ENCODE measurements around the gene FSTL4. TPM values are rescaled to one million over a fixed set of nuclear protein-coding genes. Genes with fewer than 3 reads are reported as not detected.

FSTL4 gene
- polyA plus RNA-seq, 1 of the 3 experiments (the other 2 are of a cell fraction) = not detected

GRCh38 chr5:133531178-133531577, 81.2 kb downstream of the FSTL4 start (continued):
- TF ChIP-seq EP300 (IDR thresholded peaks at IDR 0.05; ENCODE audit: borderline replicate concordance in 1 of 2, low read depth in 1 of 2, low read length in 1 of 2) = no peak
- no peak for TF ChIP-seq MEF2A (IDR thresholded peaks at IDR 0.05; ENCODE audit: borderline replicate concordance, low read depth)
- TF ChIP-seq ZBTB33 (IDR thresholded peaks at IDR 0.05; ENCODE audit: borderline replicate concordance, low read depth) = no peak
- TF ChIP-seq POLR2AphosphoS5 (IDR thresholded peaks at IDR 0.05; ENCODE audit: low read depth, low read length) = no peak
- TF ChIP-seq MXI1 (IDR thresholded peaks at IDR 0.05; ENCODE audit: low read depth, low read length) = no peak
- TF ChIP-seq JUND (IDR thresholded peaks at IDR 0.05) = no peak
- no peak for TF ChIP-seq YY1 (IDR thresholded peaks at IDR 0.05; ENCODE audit: low read depth)
- no peak for TF ChIP-seq TCF12 (IDR thresholded peaks at IDR 0.05)

- Histone ChIP-seq H3K4me1 (ENCODE audit: control insufficient read depth in 1 of 2, insufficient read depth in 2 of 2, low read depth in 1 of 2, low read length in 1 of 2) (no peaks in the 10 kb centered on the region), H3K4me3 (ENCODE audit: low read depth in 2 of 2, low read length in 1 of 2) (no peak overlapping the region), H3K27me3 (ENCODE audit: insufficient read depth) (no peaks in the 10 kb centered on the region), H3K9me2 (no peaks in the 10 kb centered on the region), H3K9me3 (no peaks in the 10 kb centered on the region), H3K4me2 (no peak overlapping the region), H3K9ac (no peak overlapping the region), H3K36me3 (replicated peaks in 1 of 2; ENCODE audit: control insufficient read depth in 1 of 2, insufficient read depth in 2 of 2, low read length in 1 of 2) (no peaks in the 10 kb centered on the region), H3F3A (replicated peaks; ENCODE audit: insufficient read depth) (no peaks in the 10 kb centered on the region), H4K20me1 (ENCODE audit: insufficient read depth) (no peaks in the 10 kb centered on the region), H3K79me2 (ENCODE audit: insufficient read depth) (no peaks in the 10 kb centered on the region), H2AFZ (ENCODE audit: low read depth) (no peak overlapping the region), H3K27ac (ENCODE audit: low read depth in 2 of 2, low read length in 1 of 2) (no peak overlapping the region)
- ChIA-PET POLR2A (interaction anchor here (0.5 kb wide), 2 partner anchors 15 to 1177 kb away, joined by 3 to 4 read pairs; no protein-coding TSS in a partner anchor), CTCF (no interaction called here)
- 55% methylated on average over 6 of the region's 6 CpGs for WGBS (ENCODE audit: low lambda C conversion rate)
- no peak for TF ChIP-seq POLR2AphosphoS5 (IDR thresholded peaks at IDR 0.05; ENCODE audit: low read depth, low read length)
- TF ChIP-seq NFIC (IDR thresholded peaks at IDR 0.05; ENCODE audit: borderline replicate concordance) = no peak
- TF ChIP-seq GATA2 (CRISPR knock-in tag; IDR thresholded peaks at IDR 0.05) = no peak
- TF ChIP-seq RAD21 (IDR thresholded peaks at IDR 0.05; ENCODE audit: low read length) = no peak
- TF ChIP-seq ELF1 (IDR thresholded peaks at IDR 0.05) = no peak
- TF ChIP-seq RXRA (IDR thresholded peaks at IDR 0.05; ENCODE audit: borderline replicate concordance, low read depth) = no peak
- no peak for TF ChIP-seq EZH2phosphoT487 (IDR thresholded peaks at IDR 0.05; ENCODE audit: borderline replicate concordance, low read depth)
- TF ChIP-seq YY1 (IDR thresholded peaks at IDR 0.05; ENCODE audit: low read depth) = no peak
- no peak for TF ChIP-seq RFX5 (IDR thresholded peaks at IDR 0.05; ENCODE audit: low read length)
- DNase-seq = no peak
These were observed 82.1 kb downstream of the FSTL4 start for GRCh38 chr5:133530270-133530669.

GRCh38 chr5:133528841-133529240, 83.5 kb downstream of the FSTL4 start:
- no peak overlapping the region for H3K9ac ChIP-seq
- no peak overlapping the region for H3K27ac ChIP-seq (ENCODE audit: low read depth in 2 of 2, low read length in 1 of 2)
- CTCF ChIA-PET = interaction anchor here (1.1 to 1.5 kb wide), 2 partner anchors 12 to 105 kb away, joined by 4 read pairs; no protein-coding TSS in a partner anchor
- no peaks in the 10 kb centered on the region; the same call in 1 of the 2 replicates for H3K27me3 ChIP-seq (ENCODE audit: insufficient read depth)
- no peaks in the 10 kb centered on the region for H4K20me1 ChIP-seq (ENCODE audit: insufficient read depth)
- no peaks in the 10 kb centered on the region for H3K36me3 ChIP-seq (replicated peaks in 1 of 2; ENCODE audit: control insufficient read depth in 1 of 2, insufficient read depth in 2 of 2, low read length in 1 of 2)
- H2AFZ ChIP-seq (ENCODE audit: low read depth) = no peak overlapping the region
- no peak overlapping the region for H3K4me2 ChIP-seq
- 20% methylated on average over 4 of the region's 4 CpGs for WGBS (ENCODE audit: low lambda C conversion rate)
- H3K4me1 ChIP-seq (ENCODE audit: control insufficient read depth in 1 of 2, insufficient read depth in 2 of 2, low read depth in 1 of 2, low read length in 1 of 2) = peaks cover 0 to 2% of the 10 kb centered on the region in 2 experiments; a peak in 1 of 4 replicates
- no peak for DNase-seq
- H3K79me2 ChIP-seq (ENCODE audit: insufficient read depth) = no peaks in the 10 kb centered on the region
- H3K4me3 ChIP-seq (ENCODE audit: low read depth in 2 of 2, low read length in 1 of 2) = no peak overlapping the region
- H3F3A ChIP-seq (replicated peaks; ENCODE audit: insufficient read depth) = no peaks in the 10 kb centered on the region
- no peaks in the 10 kb centered on the region for H3K9me3 ChIP-seq
- POLR2A ChIA-PET = no interaction called here
- no peaks in the 10 kb centered on the region for H3K9me2 ChIP-seq
- TF ChIP-seq PBX3 (IDR thresholded peaks at IDR 0.05) = no peak
- TF ChIP-seq FOXM1 (IDR thresholded peaks at IDR 0.05; ENCODE audit: low read depth) = no peak
- TF ChIP-seq USF2 (IDR thresholded peaks at IDR 0.05; ENCODE audit: borderline replicate concordance, low read depth, low read length) = no peak
- no peak for TF ChIP-seq IRF3 (IDR thresholded peaks at IDR 0.05; ENCODE audit: low read depth, low read length)
- TF ChIP-seq YY1 (IDR thresholded peaks at IDR 0.05; ENCODE audit: low read depth) = no peak
- no peak for TF ChIP-seq RFX5 (IDR thresholded peaks at IDR 0.05; ENCODE audit: low read length)
- TF ChIP-seq ZBTB33 (IDR thresholded peaks at IDR 0.05; ENCODE audit: borderline replicate concordance, low read depth) = no peak
- no peak for TF ChIP-seq MEF2A (IDR thresholded peaks at IDR 0.05; ENCODE audit: borderline replicate concordance, low read depth)
- TF ChIP-seq MXI1 (IDR thresholded peaks at IDR 0.05; ENCODE audit: low read depth, low read length) = no peak
- TF ChIP-seq GABPA (IDR thresholded peaks at IDR 0.05; ENCODE audit: low read depth) = no peak

Data from SK-N-SH (cell line).